CD14-positive monocyte (primary cell): ENCODE measurements around the gene PTPRD. TPM values are rescaled to one million over a fixed set of nuclear protein-coding genes. Genes with fewer than 3 reads are reported as not detected.

Experiments used
- DNase-seq, 3 donors: peaks; one replicate each; pipeline ENCODE4 v3.0.0-alpha.2; 2011 to 2022
- H2AFZ ChIP-seq: 2 replicates; pipeline ENCODE4 v1.6.0; 2012; ENCODE audit warnings: mild to moderate bottlenecking, low read depth, low read length, inconsistent platforms; ENCODE audit not compliant: insufficient read depth, poor library complexity, severe bottlenecking
- H3K27ac ChIP-seq, 2 donors: 1 replicate in 1 of 2; 2 replicates in 1 of 2; pipeline ENCODE4 v1.5.1; 2012 to 2013; ENCODE audit warnings: low read length in 2 of 2, control low read depth in 1 of 2, inconsistent platforms in 1 of 2, low read depth in 1 of 2, mild to moderate bottlenecking in 1 of 2
- H3K27me3 ChIP-seq, 2 donors: one replicate each; pipeline versions ENCODE4 v1.6.0 to v1.6.1; 2011 to 2013; ENCODE audit warnings: low read length in 2 of 2; ENCODE audit not compliant: control insufficient read depth in 2 of 2, insufficient read depth in 2 of 2
- H3K36me3 ChIP-seq, 2 donors: replicated peaks in 1 of 2; 1 replicate in 1 of 2; 2 replicates in 1 of 2; pipeline versions ENCODE4 v1.5.1 to v1.6.1; 2012 to 2013; ENCODE audit warnings: low read length in 2 of 2, control low read depth in 1 of 2, inconsistent platforms in 1 of 2, mild to moderate bottlenecking in 1 of 2; ENCODE audit not compliant: insufficient read depth in 2 of 2, control insufficient read depth in 1 of 2
- H3K4me1 ChIP-seq, 2 donors: 1 replicate in 1 of 2; 2 replicates in 1 of 2; pipeline versions ENCODE4 v1.5.1 to v1.6.1; 2012 to 2013; ENCODE audit warnings: low read length in 2 of 2, control low read depth in 1 of 2, inconsistent platforms in 1 of 2, mild to moderate bottlenecking in 1 of 2, moderate library complexity in 1 of 2; ENCODE audit not compliant: insufficient read depth in 2 of 2, control insufficient read depth in 1 of 2
- H3K4me2 ChIP-seq: replicated peaks from 2 replicates; pipeline ENCODE3; 2012; ENCODE audit warnings: low read length, moderate library complexity, mild to moderate bottlenecking; ENCODE audit not compliant: poor library complexity, severe bottlenecking; ENCODE audit errors: extremely low read depth
- H3K4me3 ChIP-seq, 3 experiments: fragments of 200-600 bp in 1 of 3; sonication (generic) in 1 of 3; replicated peaks in 1 of 3; 1 replicate in 2 of 3; 2 replicates in 1 of 3; pipeline ENCODE4 v1.5.1; 2011 to 2013; ENCODE audit warnings: low read length in 3 of 3, mild to moderate bottlenecking in 3 of 3, control low read depth in 2 of 3, low read depth in 2 of 3, inconsistent platforms in 1 of 3, moderate library complexity in 1 of 3
- H3K79me2 ChIP-seq: 2 replicates; pipeline ENCODE4 v1.6.0; 2012; ENCODE audit warnings: mild to moderate bottlenecking, control low read depth, inconsistent platforms, low read length, moderate library complexity; ENCODE audit not compliant: insufficient read depth
- H3K9ac ChIP-seq: 2 replicates; pipeline ENCODE4 v1.6.0; 2017; ENCODE audit warnings: low read length, mild to moderate bottlenecking; ENCODE audit not compliant: insufficient read depth, poor library complexity, severe bottlenecking
- H3K9me3 ChIP-seq, 2 donors: replicated peaks in 1 of 2; 1 replicate in 1 of 2; 2 replicates in 1 of 2; pipeline versions ENCODE4 v1.5.1 to v1.6.1; 2012 to 2013; ENCODE audit warnings: low read length in 2 of 2, control low read depth in 1 of 2; ENCODE audit not compliant: control insufficient read depth in 1 of 2, insufficient read depth in 1 of 2
- H4K20me1 ChIP-seq: 2 replicates; pipeline ENCODE4 v1.6.0; 2012; ENCODE audit warnings: mild to moderate bottlenecking, low read length, control low read depth, moderate library complexity; ENCODE audit not compliant: insufficient read depth
- H3K27ac Mint-ChIP-seq, 7 donors: one replicate each; pipeline ENCODE4 v1.8.0; 2020; ENCODE audit warnings: mild to moderate bottlenecking in 7 of 7, mixed read lengths in 7 of 7, moderate library complexity in 6 of 7, inconsistent platforms in 2 of 7
- H3K27me3 Mint-ChIP-seq, 3 donors: one replicate each; pipeline ENCODE4 v1.8.0; 2021 to 2022; ENCODE audit warnings: low read depth in 3 of 3, mild to moderate bottlenecking in 3 of 3, mixed read lengths in 3 of 3, moderate library complexity in 3 of 3, inconsistent platforms in 1 of 3
- H3K36me3 Mint-ChIP-seq, 2 donors: one replicate each; pipeline ENCODE4 v1.8.0; 2020; ENCODE audit warnings: mixed read lengths in 2 of 2, inconsistent platforms in 1 of 2, mild to moderate bottlenecking in 1 of 2
- H3K4me1 Mint-ChIP-seq: one replicate; pipeline ENCODE4 v1.8.0; 2020; ENCODE audit warnings: mild to moderate bottlenecking, mixed read lengths
- H3K4me3 Mint-ChIP-seq, 2 donors: one replicate each; pipeline ENCODE4 v1.8.0; 2020; ENCODE audit warnings: mild to moderate bottlenecking in 2 of 2, mixed read lengths in 2 of 2, moderate library complexity in 1 of 2
- H3K9me3 Mint-ChIP-seq, 7 donors: one replicate each; pipeline ENCODE4 v1.8.0; 2020 to 2022; ENCODE audit warnings: mixed read lengths in 7 of 7, mild to moderate bottlenecking in 6 of 7, moderate library complexity in 6 of 7, inconsistent platforms in 2 of 7
- CTCF ChIP-seq: fragments of 200-600 bp; IDR thresholded peaks from one replicate; pipeline ENCODE4 v1.8.0; 2022; ENCODE audit warnings: antibody characterized with exemption, mild to moderate bottlenecking
- WGBS: methylation state at CpG from one replicate; pipeline ENCODE4 v1.1.5; 2013; ENCODE audit warnings: missing lambda C conversion rate; ENCODE audit not compliant: insufficient coverage; 5-methylcytosine and 5-hydroxymethylcytosine counted together
- intact Hi-C, 2 donors: fragments of 100-400 bp; cut with micrococcal nuclease; formaldehyde crosslinking; loops; one replicate each; pipeline versions ENCODE4 v1.15.0 to v1.15.1; 2023
- polyA plus RNA-seq, 3 donors: library from polyadenylated mRNA; depleted of rRNA in 1 of 3; unstranded in 2 of 3; stranded (reverse) in 1 of 3; fragments of 300-500 nt in 2 of 3; fragments of >200 nt in 1 of 3; fragmentation: Illumina TruSeq in 2 of 3; gene quantifications; 1 replicate in 2 of 3; 2 replicates in 1 of 3; pipeline ENCODE4 v1.2.3, GENCODE V29; 2012 to 2021

PTPRD gene
- polyA plus RNA-seq, 3 donors: not detected

- Mint-ChIP-seq H3K9me3 (peaks cover under 1 to 11% (median 5%) of the 10 kb centered on the region in 7 donors), H3K4me3 (no peak overlapping the region), H3K4me1 (no peaks in the 10 kb centered on the region), H3K36me3 (no peaks in the 10 kb centered on the region), H3K27ac (no peak overlapping the region), H3K27me3 (no peaks in the 10 kb centered on the region)
- no peaks in the 10 kb centered on the region for H3K36me3 ChIP-seq
- no peak overlapping the region for H3K27ac ChIP-seq
- H2AFZ ChIP-seq: no peak overlapping the region
- peaks cover 3 to 6% of the 10 kb centered on the region in 2 donors for H3K9me3 ChIP-seq
- no peaks in the 10 kb centered on the region for H4K20me1 ChIP-seq
- no peaks in the 10 kb centered on the region for H3K27me3 ChIP-seq
- H3K4me1 ChIP-seq: no peaks in the 10 kb centered on the region
- no peak overlapping the region for H3K4me3 ChIP-seq
- no peak for TF ChIP-seq CTCF
- no peak overlapping the region for H3K4me2 ChIP-seq
- intact Hi-C loops: no loop called here
- H3K79me2 ChIP-seq: no peaks in the 10 kb centered on the region
- DNase-seq: no peak
- H3K9ac ChIP-seq: no peak overlapping the region
Measured at GRCh38 chr9:8309258-8309657, 2303.5 kb downstream of the PTPRD start.

- no peak overlapping the region for H3K4me2 ChIP-seq
- Mint-ChIP-seq H3K9me3 (peaks cover 3 to 11% (median 6%) of the 10 kb centered on the region in 7 donors), H3K4me1 (no peaks in the 10 kb centered on the region), H3K27me3 (peaks cover 0 to 2% (median 0%) of the 10 kb centered on the region in 3 donors), H3K4me3 (no peak overlapping the region), H3K36me3 (no peaks in the 10 kb centered on the region), H3K27ac (no peak overlapping the region)
- H3K9ac ChIP-seq: no peak overlapping the region
- H4K20me1 ChIP-seq: no peaks in the 10 kb centered on the region
- DNase-seq: no peak
- H3K4me3 ChIP-seq: no peak overlapping the region
- H3K9me3 ChIP-seq: peaks cover 0 to 6% of the 10 kb centered on the region in 2 donors
- no peaks in the 10 kb centered on the region for H3K27me3 ChIP-seq
- H2AFZ ChIP-seq: no peak overlapping the region
- H3K36me3 ChIP-seq: no peaks in the 10 kb centered on the region
- H3K27ac ChIP-seq: no peak overlapping the region
- intact Hi-C loops: no loop called here
- no peaks in the 10 kb centered on the region for H3K4me1 ChIP-seq
- no peak for TF ChIP-seq CTCF
- no CpG with 5 or more reads among the region's 2 CpGs for WGBS
- no peaks in the 10 kb centered on the region for H3K79me2 ChIP-seq
Measured at GRCh38 chr9:8304720-8305119, 2308.1 kb downstream of the PTPRD start.
